Adipose tissue (tissue), 3 donors: Measurements from ENCODE around the gene JUND. TPM values are rescaled to one million over a fixed set of nuclear protein-coding genes. Genes with fewer than 3 reads are reported as not detected.

Experiments used
- H3K27ac ChIP-seq: one replicate; pipeline ENCODE4 v1.5.1; 2013; ENCODE audit warnings: low read depth, low read length
- WGBS, 3 donors: extraction: QIAGEN DNeasy Blood & Tissue Kit; methylation state at CpG; one replicate each; pipeline ENCODE4 v1.1.7; 2013; 5-methylcytosine and 5-hydroxymethylcytosine counted together
- polyA plus RNA-seq, 3 donors: library from polyadenylated mRNA; stranded (reverse); fragments of 200-250 nt; gene quantifications; one replicate each; pipeline ENCODE4 v1.2.3, GENCODE V29; 2013
- donor health status: healthy with polysubstance abuse.
- donor health status: Bipolar disorder and iron deficiency.
- donor health status: healthy.

JUND gene
- polyA plus RNA-seq, 3 donors, result 165 to 392 (median 214) TPM

GRCh38 chr19:18261474-18261873, 19.9 kb downstream of the JUND start:
- H3K27ac ChIP-seq, result no peak overlapping the region
- WGBS, 3 donors, result 90 to 94% (median 92%) methylated on average over 2 of the region's 2 CpGs

GRCh38 chr19:18259893-18260292, 21.5 kb downstream of the JUND start:
- 81 to 92% (median 90%) methylated on average over 4 of the region's 4 CpGs for WGBS, 3 donors
- H3K27ac ChIP-seq, result no peak overlapping the region

GRCh38 chr19:18257503-18258470, 23.6 kb downstream of the JUND start:
- WGBS, 3 donors, result 90 to 93% (median 91%) methylated on average over 54 to 55 of the region's 55 CpGs
- no peak overlapping the region for H3K27ac ChIP-seq

GRCh38 chr19:18254546-18255503, 26.6 kb downstream of the JUND start:
- H3K27ac ChIP-seq, result no peak overlapping the region
- 13 to 15% (median 14%) methylated on average over 20 to 24 of the region's 24 CpGs for WGBS, 3 donors

GRCh38 chr19:18253716-18254115, 27.7 kb downstream of the JUND start:
- no peak overlapping the region for H3K27ac ChIP-seq
- WGBS, 3 donors, result 30 to 51% (median 42%) methylated on average over 5 of the region's 5 CpGs

GRCh38 chr19:18253130-18253529, 28.3 kb downstream of the JUND start:
- WGBS, 3 donors, result 81 to 85% (median 81%) methylated on average over 4 of the region's 4 CpGs
- no peak overlapping the region for H3K27ac ChIP-seq

GRCh38 chr19:18252370-18252717, 29.1 kb downstream of the JUND start:
- WGBS, 3 donors, result 61 to 81% (median 78%) methylated on average over 6 to 7 of the region's 7 CpGs
- H3K27ac ChIP-seq, result no peak overlapping the region

- WGBS, 3 donors, result 20 to 22% (median 21%) methylated on average over 21 to 23 of the region's 23 CpGs
- H3K27ac ChIP-seq, result no peak overlapping the region
These were observed 29.6 kb downstream of the JUND start for GRCh38 chr19:18251587-18252369.

- no peak overlapping the region for H3K27ac ChIP-seq
- WGBS, 3 donors, result 84 to 92% (median 90%) methylated on average over 5 of the region's 5 CpGs
These were observed 31.6 kb downstream of the JUND start for GRCh38 chr19:18249834-18250233.

- no peak overlapping the region for H3K27ac ChIP-seq
- 69 to 76% (median 71%) methylated on average over 7 of the region's 7 CpGs for WGBS, 3 donors
These were observed 36.1 kb downstream of the JUND start for GRCh38 chr19:18245297-18245696.

- 25 to 31% (median 29%) methylated on average over 12 of the region's 12 CpGs for WGBS, 3 donors
These were observed 42.1 kb downstream of the JUND start for GRCh38 chr19:18239303-18239702.

GRCh38 chr19:18234194-18234593, 47.2 kb downstream of the JUND start:
- 29 to 43% (median 35%) methylated on average over 6 of the region's 6 CpGs for WGBS, 3 donors
- H3K27ac ChIP-seq, result no peak overlapping the region

More at GRCh38 chr19:18239303-18239702, 42.1 kb downstream of the JUND start:
- no peak overlapping the region for H3K27ac ChIP-seq

GRCh38 chr19:18233224-18233825, 48.1 kb downstream of the JUND start:
- no peak overlapping the region for H3K27ac ChIP-seq
- 15 to 23% (median 16%) methylated on average over 35 to 37 of the region's 37 CpGs for WGBS, 3 donors

GRCh38 chr19:18232540-18233223, 48.7 kb downstream of the JUND start:
- H3K27ac ChIP-seq, result no peak overlapping the region
- 4 to 7% (median 5%) methylated on average over 46 of the region's 46 CpGs for WGBS, 3 donors

GRCh38 chr19:18231775-18232174, 49.6 kb downstream of the JUND start:
- H3K27ac ChIP-seq, result no peak overlapping the region
- 16 to 23% (median 22%) methylated on average over 4 of the region's 4 CpGs for WGBS, 3 donors

- 42 to 51% (median 46%) methylated on average over 18 of the region's 18 CpGs for WGBS, 3 donors
- no peak overlapping the region for H3K27ac ChIP-seq
These were observed 50.3 kb downstream of the JUND start for GRCh38 chr19:18230941-18231734.

GRCh38 chr19:18229915-18230314, 51.5 kb downstream of the JUND start:
- no peak overlapping the region for H3K27ac ChIP-seq
- 78 to 85% (median 81%) methylated on average over 4 of the region's 4 CpGs for WGBS, 3 donors
